Sigmoid colon (tissue), 7 donors: ENCODE measurements around the gene FARSB. TPM values are rescaled to one million over a fixed set of nuclear protein-coding genes. Genes with fewer than 3 reads are reported as not detected.
A peak's percentile ranks its signal among the peaks of the same experiment; 100 is the strongest.

Source experiments
- DNase-seq: peaks from one replicate; pipeline ENCODE4 v3.0.0-alpha.2; 2019
- H3K27ac ChIP-seq, 4 donors: fragments of 200-600 bp; sonication (generic); one replicate each; pipeline ENCODE4 v1.5.1; 2016 to 2019; ENCODE audit warnings: mild to moderate bottlenecking in 1 of 4
- H3K27me3 ChIP-seq, 3 donors: fragments of 200-600 bp; sonication (generic); one replicate each; pipeline ENCODE4 v1.5.1; 2019; ENCODE audit warnings: mild to moderate bottlenecking in 1 of 3
- H3K36me3 ChIP-seq, 4 donors: fragments of 200-600 bp; sonication (generic); one replicate each; pipeline ENCODE4 v1.5.1; 2016 to 2019
- H3K4me1 ChIP-seq, 4 donors: fragments of 200-600 bp; sonication (generic); one replicate each; pipeline ENCODE4 v1.5.1; 2017 to 2019
- H3K4me3 ChIP-seq, 4 donors: fragments of 200-600 bp; sonication (generic); one replicate each; pipeline ENCODE4 v1.5.1; 2017 to 2019; ENCODE audit warnings: mild to moderate bottlenecking in 2 of 4, moderate library complexity in 1 of 4
- H3K9me3 ChIP-seq, 4 donors: fragments of 200-600 bp in 3 of 4; sonication (generic) in 3 of 4; one replicate each; pipeline versions ENCODE4 v1.5.1 to v1.6.1; 2013 to 2019
- CTCF ChIP-seq, 4 experiments: fragments of 450-650 bp in 3 of 4; fragments of 200-600 bp in 1 of 4; IDR thresholded peaks; one replicate each; pipeline ENCODE4 v1.5.1; 2016 to 2019; ENCODE audit warnings: antibody characterized with exemption in 4 of 4, mild to moderate bottlenecking in 3 of 4, moderate library complexity in 2 of 4
- EP300 ChIP-seq, 4 donors: sonication (generic); formaldehyde crosslinking; IDR thresholded peaks; one replicate each; pipeline ENCODE4 v1.6.1; 2017; ENCODE audit warnings: antibody characterized with exemption in 4 of 4
- POLR2A ChIP-seq, 2 donors: fragments of 450-650 bp; IDR thresholded peaks; one replicate each; pipeline ENCODE4 v1.6.1; 2016; ENCODE audit warnings: antibody characterized with exemption in 2 of 2, mild to moderate bottlenecking in 2 of 2, moderate library complexity in 2 of 2
- POLR2AphosphoS5 ChIP-seq, 4 donors: sonication (generic); formaldehyde crosslinking; IDR thresholded peaks; one replicate each; pipeline ENCODE4 v1.6.1; 2017; ENCODE audit warnings: antibody characterized with exemption in 4 of 4
- WGBS, 2 donors: extraction: QIAGEN DNeasy Blood & Tissue Kit; methylation state at CpG; one replicate each; pipeline ENCODE4 v1.1.7; 2013; 5-methylcytosine and 5-hydroxymethylcytosine counted together
- intact Hi-C: fragments of 100-400 bp; cut with DNase I; formaldehyde crosslinking; loops from one replicate; pipeline ENCODE4 v1.15.1; 2023
- polyA plus RNA-seq, 3 donors: library from polyadenylated mRNA; stranded (reverse); fragments of 200-250 nt; gene quantifications; one replicate each; pipeline ENCODE4 v1.2.3, GENCODE V29; 2013
- total RNA-seq, 4 donors: library from RNA; depleted of rRNA; stranded (reverse); fragments of >200 nt; gene quantifications; one replicate each; pipeline ENCODE4 v1.1.0, GENCODE V29; 2016
- donor health status: healthy with polysubstance abuse.
- donor health status: Bipolar disorder and iron deficiency.
- donor health status: healthy.

The FARSB gene
- total and polyA plus RNA-seq, 7 donors, result 8.3 to 23.0 (median 15.2) TPM

GRCh38 chr2:222656526-222657446 is 894 bp upstream of the FARSB start:
- intact Hi-C loops, result loop anchor here (5.0 kb wide), 1 partner anchor 206 kb away; the partner anchor contains the start of gene ACSL3
- H3K27ac ChIP-seq, result peak overlapping the region; percentile 79 to 87 (median 84)
- DNase-seq, result no peak
- peak overlapping the region; percentile 56 to 93 (median 82) for H3K4me3 ChIP-seq
- H3K27me3 ChIP-seq, result no peaks in the 10 kb centered on the region
- H3K9me3 ChIP-seq, result no peaks in the 10 kb centered on the region
- peaks cover 0 to 30% (median 20%) of the 10 kb centered on the region in 4 donors for H3K4me1 ChIP-seq
- H3K36me3 ChIP-seq, result no peaks in the 10 kb centered on the region
- 17 to 23% methylated on average over 13 of the region's 13 CpGs for WGBS, 2 donors
- no peak for TF ChIP-seq CTCF (IDR thresholded peaks at IDR 0.05)
- no peak for TF ChIP-seq POLR2AphosphoS5 (IDR thresholded peaks at IDR 0.05)

- intact Hi-C loops, result no loop called here
Observed at GRCh38 chr2:222653280-222653679, 2.6 kb downstream of the FARSB start.

DNA sequence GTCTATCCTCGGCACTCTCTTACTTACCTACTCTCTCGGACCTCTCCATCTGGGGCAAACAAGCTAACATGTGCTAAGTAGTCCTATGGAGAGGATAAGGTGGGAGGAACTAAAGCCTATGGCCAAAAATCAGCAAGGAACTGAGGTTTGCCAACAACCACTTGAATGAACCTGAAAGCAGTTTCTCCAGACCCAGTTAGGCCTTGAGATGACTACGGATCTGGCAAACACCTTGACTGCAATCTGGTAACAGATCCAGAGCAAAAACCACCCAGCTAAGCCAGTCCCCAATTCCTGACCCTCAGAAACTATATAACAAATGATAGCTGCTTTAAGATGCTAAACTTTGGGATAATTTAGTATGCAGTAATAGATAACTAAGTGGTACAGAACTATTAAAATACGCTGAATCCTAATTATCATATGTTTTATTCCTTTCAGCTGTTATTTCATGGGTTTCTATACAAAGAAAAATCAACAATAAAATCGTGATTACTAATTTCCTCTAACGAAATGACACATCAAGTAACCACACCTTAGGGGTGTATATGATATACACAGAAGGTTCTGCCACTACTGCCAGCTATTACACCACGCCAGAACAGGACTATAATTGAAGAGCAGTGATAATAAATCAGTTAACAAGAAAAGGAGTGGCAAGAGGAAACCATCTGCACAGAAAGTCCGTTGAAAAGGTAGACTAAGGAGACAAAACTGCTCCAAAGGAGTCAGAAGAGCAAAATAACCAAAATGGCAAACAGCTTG is 3.2 kb downstream of the FARSB start:
- no peak for DNase-seq
- Histone ChIP-seq H3K27ac (no peak overlapping the region), H3K4me3 (no peak overlapping the region), H3K4me1 (peaks cover 0 to 30% (median 20%) of the 10 kb centered on the region in 4 donors), H3K36me3 (peaks cover 0 to 11% (median 8%) of the 10 kb centered on the region in 4 donors), H3K9me3 (no peaks in the 10 kb centered on the region), H3K27me3 (no peaks in the 10 kb centered on the region)
- intact Hi-C loops, result no loop called here
- 24 to 54% methylated on average over 8 of the region's 8 CpGs for WGBS, 2 donors
- TF ChIP-seq POLR2A (IDR thresholded peaks at IDR 0.05) (peak in 1 of 2 donors; percentile 6), POLR2AphosphoS5 (IDR thresholded peaks at IDR 0.05) (no peak)

More at GRCh38 chr2:222653280-222653679, 2.6 kb downstream of the FARSB start:
- DNase-seq, result no peak
- Histone ChIP-seq H3K9me3 (no peaks in the 10 kb centered on the region), H3K4me3 (no peak overlapping the region), H3K27me3 (no peaks in the 10 kb centered on the region), H3K4me1 (peaks cover 0 to 30% (median 20%) of the 10 kb centered on the region in 4 donors), H3K27ac (no peak overlapping the region), H3K36me3 (peaks cover 0 to 5% (median 2%) of the 10 kb centered on the region in 4 donors)
- TF ChIP-seq POLR2A (IDR thresholded peaks at IDR 0.05), result no peak
- no peak for TF ChIP-seq CTCF (IDR thresholded peaks at IDR 0.05)
- no peak for TF ChIP-seq EP300 (IDR thresholded peaks at IDR 0.05)
- TF ChIP-seq POLR2AphosphoS5 (IDR thresholded peaks at IDR 0.05), result no peak

DNA sequence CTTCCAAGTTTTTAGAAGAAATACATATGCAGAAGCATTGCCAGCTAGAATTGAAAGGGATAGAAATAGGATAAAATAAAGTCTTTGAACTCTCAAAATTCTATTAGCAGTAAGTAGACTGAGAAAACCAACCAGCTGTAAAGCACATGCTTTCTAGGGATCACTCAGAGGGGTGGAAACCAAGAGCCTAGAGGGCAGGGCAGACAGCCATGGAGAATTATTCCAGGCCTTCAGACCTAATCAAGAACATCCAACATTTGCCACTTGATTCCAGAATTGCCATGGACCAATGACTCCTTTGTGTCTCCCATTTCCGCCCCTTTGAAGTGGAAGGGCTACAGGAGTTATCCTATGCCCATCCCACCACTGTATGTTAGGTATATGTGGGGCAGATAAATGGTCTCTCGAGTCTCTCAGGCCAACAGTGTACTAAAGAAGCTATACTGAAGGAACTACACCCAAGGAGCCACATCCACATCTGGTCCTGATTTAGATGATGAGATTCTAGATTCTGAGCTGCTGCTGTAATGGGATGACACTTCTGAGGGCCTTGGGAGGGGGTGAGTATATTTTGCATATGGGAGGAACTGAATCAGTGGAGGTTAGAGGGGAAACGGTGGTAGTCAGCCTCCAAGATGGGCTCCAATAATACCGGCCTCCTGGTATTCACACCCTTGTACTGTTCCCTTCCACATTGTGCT is 4.0 kb downstream of the FARSB start:
- Histone ChIP-seq H3K27ac (no peak overlapping the region), H3K4me1 (peaks cover 0 to 28% (median 19%) of the 10 kb centered on the region in 4 donors), H3K36me3 (peaks cover 0 to 19% (median 9%) of the 10 kb centered on the region in 4 donors), H3K4me3 (no peak overlapping the region), H3K27me3 (no peaks in the 10 kb centered on the region), H3K9me3 (no peaks in the 10 kb centered on the region)
- no peak for DNase-seq
- intact Hi-C loops, result no loop called here
- TF ChIP-seq CTCF (IDR thresholded peaks at IDR 0.05) (no peak), EP300 (IDR thresholded peaks at IDR 0.05) (no peak), POLR2A (IDR thresholded peaks at IDR 0.05) (no peak), POLR2AphosphoS5 (IDR thresholded peaks at IDR 0.05) (no peak)
- WGBS, 2 donors, result 83 to 94% methylated on average over 4 of the region's 4 CpGs
